GM12872 (cell line): ENCODE measurements around the gene MRLN.

Source experiments
- CTCF ChIP-seq: IDR thresholded peaks from 3 replicates; pipeline ENCODE4 v1.5.1; 2011; ENCODE audit warnings: low read depth, mild to moderate bottlenecking, low read length, moderate library complexity; ENCODE audit not compliant: insufficient read depth

Gene MRLN

GRCh38 chr10:59753267-59753666, at the start of gene MRLN:
Gene MRLN (minus strand): TSS chr10:59753455.
- no peak for TF ChIP-seq CTCF

- no peak for TF ChIP-seq CTCF
Measured at GRCh38 chr10:59801171-59801570, 47.9 kb upstream of the MRLN start.

GRCh38 chr10:59799421-59799820, 46.2 kb upstream of the MRLN start:
- no peak for TF ChIP-seq CTCF

- TF ChIP-seq CTCF: no peak
Measured at GRCh38 chr10:59793919-59794318, 40.7 kb upstream of the MRLN start.

- TF ChIP-seq CTCF: no peak
Measured at GRCh38 chr10:59792812-59793211, 39.6 kb upstream of the MRLN start.

GRCh38 chr10:59791601-59792000, 38.3 kb upstream of the MRLN start:
- TF ChIP-seq CTCF: no peak

- TF ChIP-seq CTCF: no peak
Measured at GRCh38 chr10:59781511-59781910, 28.3 kb upstream of the MRLN start.
